Measurements from ENCODE around the gene H2AZ1. TPM values are rescaled to one million over a fixed set of nuclear protein-coding genes. Genes with fewer than 3 reads are reported as not detected.

The H2AZ1 gene
- total and polyA plus RNA-seq, 9 of the 15 experiments (the other 6 are each of a cell fraction or from before 2014, with no cell fraction given): 605 to 4,380 (median 768) TPM

DNA sequence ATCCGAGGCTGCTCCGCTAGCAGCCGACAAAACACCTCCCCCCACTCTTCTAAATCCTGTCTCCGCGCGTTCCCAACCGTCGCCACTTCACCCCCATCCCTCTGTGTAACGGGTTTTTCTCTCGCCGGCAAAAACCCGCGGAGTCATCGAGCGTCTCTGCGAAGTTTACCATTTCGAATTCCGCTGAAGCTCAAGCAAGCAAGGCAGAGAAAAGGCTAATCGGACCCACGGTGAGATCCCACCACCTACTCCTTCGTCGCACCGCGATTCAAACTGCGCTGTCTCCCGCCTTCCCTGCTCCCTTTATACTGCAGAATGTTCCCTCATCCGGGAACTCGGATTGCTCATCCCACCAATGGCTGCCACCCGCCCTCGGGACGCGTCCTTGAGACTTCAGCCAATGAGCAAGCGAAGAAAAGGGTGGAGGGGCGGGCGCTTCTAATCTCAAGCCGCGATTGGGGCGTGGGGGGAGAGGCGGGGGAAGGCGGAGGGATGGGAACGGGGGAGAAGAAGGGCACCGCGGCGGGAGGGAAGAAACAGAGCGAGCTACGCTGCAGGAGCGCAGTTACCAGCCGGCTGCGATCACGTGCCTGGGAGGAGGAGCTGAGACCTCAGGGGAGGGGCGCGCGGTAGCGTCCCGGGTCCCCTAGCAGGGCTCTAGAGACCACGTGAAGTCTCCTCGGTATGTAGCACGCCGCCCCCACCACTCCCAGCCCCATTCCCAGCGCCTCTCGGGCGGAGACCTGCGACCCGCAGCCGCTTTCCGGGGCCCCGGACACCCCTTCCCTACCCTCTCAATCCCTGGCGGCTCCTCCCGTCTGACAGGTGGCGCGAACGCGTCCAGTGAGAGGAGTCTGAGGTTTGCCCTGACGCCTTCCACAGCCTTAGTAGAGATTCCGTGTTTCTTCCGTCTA, at the start of gene H2AZ1 (continued):
- TF ChIP-seq CTBP1 (IDR thresholded peaks at IDR 0.05; ENCODE audit: borderline replicate concordance) (no peak; the same call in none of the 2 replicates), ZNF668 (CRISPR knock-in tag; IDR thresholded peaks at IDR 0.05) (no peak), RCOR1 (IDR thresholded peaks at IDR 0.05; ENCODE audit: borderline replicate concordance in 1 of 2, low read depth in 2 of 2, low read length in 2 of 2) (no peak; a peak in 2 of 4 replicates), ZNF140 (CRISPR knock-in tag; IDR thresholded peaks at IDR 0.05) (no peak), ZNF740 (CRISPR knock-in tag; IDR thresholded peaks at IDR 0.05) (peak; percentile 61; the same call in 1 of the 2 replicates), ZNF740 (tag; IDR thresholded peaks at IDR 0.05) (no peak), ZNF436 (CRISPR knock-in tag; IDR thresholded peaks at IDR 0.05) (no peak), MTA2 (IDR thresholded peaks at IDR 0.05; ENCODE audit: low read depth) (no peak), NEUROD1 (IDR thresholded peaks at IDR 0.05; ENCODE audit: borderline replicate concordance, low read depth, low read length, partially characterized antibody) (peak; percentile 71), ERF (CRISPR knock-in tag; IDR thresholded peaks at IDR 0.05) (no peak), ZNF764 (CRISPR knock-in tag; IDR thresholded peaks at IDR 0.05; ENCODE audit: low read depth) (no peak), GABPB1 (CRISPR knock-in tag; IDR thresholded peaks at IDR 0.05) (peak; percentile 77), KHSRP (IDR thresholded peaks at IDR 0.05) (no peak), ZC3H8 (IDR thresholded peaks at IDR 0.05) (no peak), JUN (IDR thresholded peaks at IDR 0.05; ENCODE audit: borderline replicate concordance, low read depth, low read length) (0 out of 2 replicates have a peak, but pooled peaks have one; percentile 2), JUN (CRISPR knock-in tag; IDR thresholded peaks at IDR 0.05; ENCODE audit: borderline replicate concordance) (0 out of 2 replicates have a peak, but pooled peaks have one; percentile 36), AFF4 (CRISPR knock-in tag; IDR thresholded peaks at IDR 0.05) (peak; percentile 98), DNMT1 (IDR thresholded peaks at IDR 0.05) (no peak), FOXP1 (CRISPR knock-in tag; IDR thresholded peaks at IDR 0.05) (peak; percentile 75; the same call in 1 of the 2 replicates), SPI1 (IDR thresholded peaks at IDR 0.05; ENCODE audit: borderline replicate concordance, low read depth, low read length) (no peak), ZNF197 (CRISPR knock-in tag; IDR thresholded peaks at IDR 0.05; ENCODE audit: low read depth) (no peak), ZNF707 (CRISPR knock-in tag; conservative IDR thresholded peaks at IDR 0.05) (no peak), ZC3H4 (CRISPR knock-in tag; IDR thresholded peaks at IDR 0.05; ENCODE audit: borderline replicate concordance) (no peak), ETV5 (CRISPR knock-in tag; IDR thresholded peaks at IDR 0.05; ENCODE audit: low read depth) (no peak), ZFP36 (IDR thresholded peaks at IDR 0.05; ENCODE audit: low read depth, low read length, partially characterized antibody) (no peak), TAL1 (IDR thresholded peaks at IDR 0.05) (no peak)

All from K562 (cell line).